Esophagus squamous epithelium (tissue), 5 donors: ENCODE results near the gene ZNF831. TPM values are rescaled to one million over a fixed set of nuclear protein-coding genes. Genes with fewer than 3 reads are reported as not detected.
A peak's percentile ranks its signal among the peaks of the same experiment; 100 is the strongest.

Source experiments
- DNase-seq: peaks from one replicate; lab custom pipeline; 2025; lab: John Stamatoyannopoulos, UW
- H3K27ac ChIP-seq, 4 donors: fragments of 200-600 bp; sonication (generic); one replicate each; pipeline ENCODE4 v1.5.1; 2016 to 2019; ENCODE audit warnings: mild to moderate bottlenecking in 1 of 4
- H3K27me3 ChIP-seq, 4 donors: fragments of 200-600 bp; sonication (generic); 1 replicate in 3 of 4; 2 replicates in 1 of 4; pipeline versions ENCODE4 v1.5.1 to v1.6.0; 2017 to 2021; ENCODE audit warnings: antibody characterized with exemption in 1 of 4
- H3K36me3 ChIP-seq, 3 donors: fragments of 200-600 bp; sonication (generic); one replicate each; pipeline ENCODE4 v1.5.1; 2016 to 2019
- H3K4me1 ChIP-seq, 3 donors: fragments of 200-600 bp; sonication (generic); one replicate each; pipeline ENCODE4 v1.5.1; 2017 to 2019
- H3K4me3 ChIP-seq, 4 donors: fragments of 200-600 bp; sonication (generic); 1 replicate in 3 of 4; 2 replicates in 1 of 4; pipeline ENCODE4 v1.5.1; 2016 to 2019; ENCODE audit warnings: mild to moderate bottlenecking in 2 of 4, moderate library complexity in 1 of 4
- H3K9me3 ChIP-seq, 3 donors: fragments of 200-600 bp; sonication (generic); one replicate each; pipeline ENCODE4 v1.5.1; 2016 to 2019
- POLR2A ChIP-seq, 4 donors: fragments of 450-650 bp; IDR thresholded peaks; one replicate each; pipeline ENCODE4 v1.6.1; 2017; ENCODE audit warnings: antibody characterized with exemption in 4 of 4, mild to moderate bottlenecking in 4 of 4, moderate library complexity in 3 of 4
- WGBS, 2 donors: methylation state at CpG; one replicate each; pipeline ENCODE4 v1.1.5; 2018; 5-methylcytosine and 5-hydroxymethylcytosine counted together
- intact Hi-C: fragments of 100-400 bp; cut with DNase I; formaldehyde crosslinking; loops from one replicate; pipeline ENCODE4 v1.15.0; 2022
- total RNA-seq, 4 donors: library from RNA; depleted of rRNA; stranded (reverse); fragments of >200 nt; gene quantifications; one replicate each; pipeline ENCODE4 v1.1.0, GENCODE V29; 2016
- TF ChIP-seq, protein P1 (sequence below), 6 experiments: fragments of 450-650 bp in 4 of 6; fragments of 200-600 bp in 2 of 6; sonication (generic) in 2 of 6; IDR thresholded peaks; one replicate each; pipeline ENCODE4 v1.5.1; 2016 to 2019; ENCODE audit warnings: antibody characterized with exemption in 6 of 6, mild to moderate bottlenecking in 4 of 6, moderate library complexity in 4 of 6
- donor health status: DM: yes; HTN: yes; CAD: no.

Gene ZNF831
- total RNA-seq, 4 donors from 2014 or later: 0.38 to 1.7 (median 0.60) TPM

DNA sequence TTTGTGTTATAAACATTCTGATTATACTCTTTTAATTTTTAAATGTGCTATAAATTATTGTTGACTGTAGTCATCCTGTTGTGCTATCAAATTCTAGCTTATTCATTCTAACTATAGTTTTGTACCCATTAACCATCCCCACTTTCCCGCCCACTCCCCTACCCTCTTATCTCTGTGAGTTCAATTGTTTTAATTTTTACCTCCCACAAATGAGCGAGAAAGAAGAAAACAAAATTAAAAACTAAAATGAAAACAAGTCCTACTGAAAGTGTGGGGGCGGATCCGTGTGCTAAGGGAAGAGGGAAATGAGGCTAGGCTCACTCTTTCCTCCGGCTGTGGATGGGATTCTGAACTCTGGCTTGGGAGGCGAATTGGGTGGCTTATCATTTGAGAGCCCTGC is 6.6 kb upstream of the ZNF831 start:
- Histone ChIP-seq H3K27ac (peak overlapping the region in 2 of 4 donors; percentile 28 to 31), H3K27me3 (peaks cover 0 to 13% (median 0%) of the 10 kb centered on the region in 4 donors), H3K36me3 (no peaks in the 10 kb centered on the region), H3K4me3 (no peak overlapping the region), H3K4me1 (peaks cover 17 to 66% (median 31%) of the 10 kb centered on the region in 3 donors), H3K9me3 (no peaks in the 10 kb centered on the region)
- DNase-seq: no peak
- TF ChIP-seq, protein P1, sequence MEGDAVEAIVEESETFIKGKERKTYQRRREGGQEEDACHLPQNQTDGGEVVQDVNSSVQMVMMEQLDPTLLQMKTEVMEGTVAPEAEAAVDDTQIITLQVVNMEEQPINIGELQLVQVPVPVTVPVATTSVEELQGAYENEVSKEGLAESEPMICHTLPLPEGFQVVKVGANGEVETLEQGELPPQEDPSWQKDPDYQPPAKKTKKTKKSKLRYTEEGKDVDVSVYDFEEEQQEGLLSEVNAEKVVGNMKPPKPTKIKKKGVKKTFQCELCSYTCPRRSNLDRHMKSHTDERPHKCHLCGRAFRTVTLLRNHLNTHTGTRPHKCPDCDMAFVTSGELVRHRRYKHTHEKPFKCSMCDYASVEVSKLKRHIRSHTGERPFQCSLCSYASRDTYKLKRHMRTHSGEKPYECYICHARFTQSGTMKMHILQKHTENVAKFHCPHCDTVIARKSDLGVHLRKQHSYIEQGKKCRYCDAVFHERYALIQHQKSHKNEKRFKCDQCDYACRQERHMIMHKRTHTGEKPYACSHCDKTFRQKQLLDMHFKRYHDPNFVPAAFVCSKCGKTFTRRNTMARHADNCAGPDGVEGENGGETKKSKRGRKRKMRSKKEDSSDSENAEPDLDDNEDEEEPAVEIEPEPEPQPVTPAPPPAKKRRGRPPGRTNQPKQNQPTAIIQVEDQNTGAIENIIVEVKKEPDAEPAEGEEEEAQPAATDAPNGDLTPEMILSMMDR (IDR thresholded peaks at IDR 0.05): no peak
- TF ChIP-seq POLR2A (IDR thresholded peaks at IDR 0.05): no peak
- WGBS, 2 donors: 58 to 69% methylated on average over 6 of the region's 6 CpGs
- intact Hi-C loops: no loop called here

DNA sequence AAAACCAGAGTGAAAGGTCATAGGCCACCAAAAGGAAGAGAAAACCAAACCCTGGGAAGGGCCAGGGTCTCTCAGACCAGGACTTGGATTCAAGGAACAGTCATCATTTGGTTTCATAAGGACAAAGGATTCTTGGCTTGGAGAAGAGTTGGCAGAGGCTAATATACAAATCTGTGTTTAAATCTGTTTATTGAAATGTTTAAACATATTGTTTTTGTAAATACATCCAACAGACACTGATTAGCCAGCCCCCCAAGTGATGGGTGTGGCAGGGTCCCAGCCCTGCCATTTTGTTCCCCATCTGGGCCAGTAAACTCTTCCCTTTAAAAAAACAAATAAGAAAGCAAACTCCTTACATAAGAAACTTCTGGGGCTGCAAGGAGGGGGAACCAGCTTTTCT is 6.1 kb upstream of the ZNF831 start:
- Histone ChIP-seq H3K4me3 (no peak overlapping the region), H3K4me1 (peaks cover 15 to 61% (median 28%) of the 10 kb centered on the region in 3 donors), H3K27ac (peak overlapping the region in 2 of 4 donors; percentile 28 to 31), H3K9me3 (no peaks in the 10 kb centered on the region), H3K27me3 (peaks cover 0 to 13% (median 0%) of the 10 kb centered on the region in 4 donors), H3K36me3 (no peaks in the 10 kb centered on the region)
- intact Hi-C loops: no loop called here
- TF ChIP-seq, protein P1 (IDR thresholded peaks at IDR 0.05): no peak
- TF ChIP-seq POLR2A (IDR thresholded peaks at IDR 0.05): no peak
- no peak for DNase-seq

DNA sequence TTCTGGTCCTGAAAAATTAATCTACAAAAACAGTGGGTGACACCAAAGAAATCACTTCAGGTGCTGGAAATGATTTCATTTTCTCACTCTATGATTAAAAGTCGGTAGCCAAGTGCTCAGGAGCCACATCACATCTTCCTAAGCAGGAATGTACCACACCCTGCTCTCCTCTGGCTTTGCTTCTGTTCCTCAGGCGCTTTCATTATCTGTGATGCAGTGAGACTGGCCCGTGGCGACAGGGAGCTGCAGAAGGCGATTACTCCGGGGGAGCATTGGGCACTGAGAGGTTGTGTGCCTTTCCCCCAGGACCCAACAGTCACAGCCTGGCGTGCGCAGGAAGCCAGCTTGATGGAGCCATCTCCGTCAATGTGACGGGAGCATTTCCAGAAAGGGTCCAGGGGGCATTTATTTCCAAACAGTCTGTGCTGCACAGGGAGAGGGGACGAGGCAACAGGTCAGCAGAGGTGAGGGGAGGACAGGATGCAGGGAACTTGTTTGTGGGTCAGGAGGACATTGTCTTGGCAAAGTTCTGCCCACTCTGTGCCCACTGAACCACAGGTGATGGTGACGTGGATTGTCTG is 5.6 kb upstream of the ZNF831 start:
- no peaks in the 10 kb centered on the region for H3K36me3 ChIP-seq
- no peak for DNase-seq
- peak overlapping the region in 2 of 4 donors; percentile 26 to 31 for H3K27ac ChIP-seq
- H3K4me3 ChIP-seq: no peak overlapping the region
- TF ChIP-seq, protein P1 (IDR thresholded peaks at IDR 0.05): no peak
- no peak for TF ChIP-seq POLR2A (IDR thresholded peaks at IDR 0.05)
- H3K4me1 ChIP-seq: peaks cover 9 to 56% (median 22%) of the 10 kb centered on the region in 3 donors
- H3K9me3 ChIP-seq: no peaks in the 10 kb centered on the region
- intact Hi-C loops: no loop called here
- H3K27me3 ChIP-seq: peaks cover 0 to 13% (median 0%) of the 10 kb centered on the region in 4 donors
- WGBS, 2 donors: 34 to 35% methylated on average over 3 to 7 of the region's 12 CpGs

GRCh38 chr20:59158673-59159072 is 4.9 kb upstream of the ZNF831 start:
- intact Hi-C loops: no loop called here
- H3K4me3 ChIP-seq: no peak overlapping the region
- H3K27ac ChIP-seq: peak overlapping the region in 1 of 4 donors; percentile 66
- no peaks in the 10 kb centered on the region for H3K9me3 ChIP-seq
- no peaks in the 10 kb centered on the region for H3K36me3 ChIP-seq
- peaks cover 4 to 50% (median 16%) of the 10 kb centered on the region in 3 donors for H3K4me1 ChIP-seq
- DNase-seq: no peak
- 76 to 87% methylated on average over 6 of the region's 6 CpGs for WGBS, 2 donors
- peaks cover 0 to 13% (median 0%) of the 10 kb centered on the region in 4 donors for H3K27me3 ChIP-seq
- TF ChIP-seq, protein P1 (IDR thresholded peaks at IDR 0.05): no peak
- no peak for TF ChIP-seq POLR2A (IDR thresholded peaks at IDR 0.05)

DNA sequence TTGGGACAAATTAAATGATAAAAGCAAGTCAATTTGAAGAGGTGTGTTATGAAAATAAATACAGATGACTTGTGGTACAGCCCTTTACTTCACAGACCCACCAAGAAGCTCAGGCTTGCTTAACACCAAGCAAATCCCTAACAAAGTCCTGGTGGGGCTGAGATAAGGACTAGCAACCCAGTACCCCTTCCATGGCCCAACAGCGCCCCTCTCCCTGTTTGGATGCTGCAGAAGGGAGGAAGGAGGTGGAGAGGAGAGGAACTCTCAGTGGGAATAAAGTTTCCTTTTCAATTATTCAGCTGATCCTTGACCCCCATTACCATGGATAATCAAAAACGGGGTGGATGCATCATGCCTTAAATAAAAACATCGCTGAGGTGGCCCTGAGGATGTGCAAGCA is 4.5 kb upstream of the ZNF831 start:
- WGBS, 2 donors: 69 to 71% methylated on average over 3 of the region's 3 CpGs
- peaks cover 0 to 13% (median 0%) of the 10 kb centered on the region in 4 donors for H3K27me3 ChIP-seq
- no peak for DNase-seq
- no peak for TF ChIP-seq POLR2A (IDR thresholded peaks at IDR 0.05)
- TF ChIP-seq, protein P1 (IDR thresholded peaks at IDR 0.05): no peak
- no peak overlapping the region for H3K4me3 ChIP-seq
- no peaks in the 10 kb centered on the region for H3K9me3 ChIP-seq
- H3K27ac ChIP-seq: peak overlapping the region in 2 of 4 donors; percentile 63 to 66
- peaks cover 2 to 45% (median 12%) of the 10 kb centered on the region in 3 donors for H3K4me1 ChIP-seq
- no peaks in the 10 kb centered on the region for H3K36me3 ChIP-seq
- intact Hi-C loops: no loop called here
